NCI-H1092 treated with DMSO at 0.1 percent for 48 hours (cell line): Measurements from ENCODE around the gene SLC2A6.

ENCODE experiments used
- DNase-seq: peaks from one replicate; lab custom pipeline; 2025; lab: John Stamatoyannopoulos, UW

SLC2A6 gene

DNA sequence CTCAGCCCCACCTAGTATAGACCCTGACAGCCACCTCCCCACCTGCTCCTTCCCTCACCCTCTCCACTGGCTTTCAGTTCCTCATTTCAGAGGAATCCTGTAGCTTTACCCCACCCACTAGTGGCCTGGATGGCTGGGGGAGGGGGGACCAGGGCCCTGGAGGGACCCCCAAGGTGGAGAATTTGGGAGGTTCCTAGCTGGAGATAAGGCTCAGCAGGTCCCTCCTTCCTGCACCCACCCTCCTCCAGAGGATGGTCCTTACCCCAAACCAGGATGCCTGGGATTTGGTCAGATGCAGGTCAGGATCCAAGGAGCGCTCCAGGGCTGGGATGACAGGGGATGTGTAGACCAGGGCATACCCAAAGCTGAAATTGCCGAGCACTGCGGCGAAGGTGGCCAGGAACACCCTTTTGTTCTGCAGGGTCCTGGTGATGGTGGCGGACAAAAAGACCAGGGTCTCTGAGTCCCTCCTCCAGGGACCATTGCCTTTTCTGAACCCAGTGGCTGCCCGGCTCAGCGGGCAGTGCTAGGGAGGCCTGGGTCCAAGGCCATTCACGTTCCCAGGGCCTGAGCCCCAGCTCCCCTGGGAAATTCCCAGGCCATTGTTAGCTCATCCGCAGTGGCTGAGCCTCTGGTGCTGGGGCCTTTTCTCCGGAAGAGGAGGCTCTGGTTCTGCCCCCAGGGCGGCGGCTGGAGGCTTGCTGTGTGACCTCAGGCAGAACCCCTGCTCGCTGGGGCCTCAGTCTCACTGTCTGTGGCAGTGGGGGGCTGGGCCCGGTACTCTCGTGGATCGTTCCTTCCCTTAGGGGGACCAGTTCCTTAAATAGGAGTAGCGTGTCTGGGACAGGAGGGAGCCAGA, 678 bp downstream of the SLC2A6 start:
- no peak for DNase-seq

DNA sequence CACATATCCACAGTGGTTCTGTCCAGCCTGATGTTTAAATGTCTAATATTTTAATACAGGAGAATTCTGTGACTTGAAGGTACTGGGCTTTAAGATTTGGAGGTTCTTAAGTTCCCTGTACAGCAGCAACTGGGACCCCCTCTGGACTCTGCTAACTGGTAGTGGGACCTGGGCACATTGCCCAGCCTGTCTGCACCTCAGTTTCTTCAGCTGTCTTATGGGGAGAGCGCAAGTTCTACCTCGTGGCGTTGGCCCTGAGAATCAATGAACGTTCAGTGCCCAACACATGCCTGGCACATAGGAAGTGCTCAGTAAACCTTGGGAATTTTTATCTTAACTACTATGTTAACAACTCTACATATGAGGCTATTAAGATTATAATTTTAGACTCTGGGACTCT, 1.4 kb downstream of the SLC2A6 start:
- no peak for DNase-seq

DNA sequence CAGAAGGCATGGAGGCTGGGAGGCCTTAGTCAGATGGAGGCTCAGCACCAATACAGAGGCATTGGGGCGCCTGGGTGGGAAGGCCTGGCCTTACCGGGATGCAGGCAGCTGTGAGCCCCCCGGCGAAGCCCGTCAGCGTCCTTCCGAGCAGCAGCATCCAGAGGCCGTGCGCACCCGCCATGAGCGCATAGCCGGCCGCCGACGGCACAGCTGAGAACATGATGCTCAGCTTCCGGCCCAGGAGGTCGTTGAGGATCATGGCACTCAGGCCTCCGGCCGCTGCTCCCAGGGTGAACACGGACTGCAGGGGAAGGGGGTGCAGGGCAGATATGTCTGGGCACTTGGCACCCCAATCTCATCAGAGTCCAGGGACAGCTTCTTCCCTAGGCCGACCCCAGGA, 2.0 kb downstream of the SLC2A6 start:
- no peak for DNase-seq

DNA sequence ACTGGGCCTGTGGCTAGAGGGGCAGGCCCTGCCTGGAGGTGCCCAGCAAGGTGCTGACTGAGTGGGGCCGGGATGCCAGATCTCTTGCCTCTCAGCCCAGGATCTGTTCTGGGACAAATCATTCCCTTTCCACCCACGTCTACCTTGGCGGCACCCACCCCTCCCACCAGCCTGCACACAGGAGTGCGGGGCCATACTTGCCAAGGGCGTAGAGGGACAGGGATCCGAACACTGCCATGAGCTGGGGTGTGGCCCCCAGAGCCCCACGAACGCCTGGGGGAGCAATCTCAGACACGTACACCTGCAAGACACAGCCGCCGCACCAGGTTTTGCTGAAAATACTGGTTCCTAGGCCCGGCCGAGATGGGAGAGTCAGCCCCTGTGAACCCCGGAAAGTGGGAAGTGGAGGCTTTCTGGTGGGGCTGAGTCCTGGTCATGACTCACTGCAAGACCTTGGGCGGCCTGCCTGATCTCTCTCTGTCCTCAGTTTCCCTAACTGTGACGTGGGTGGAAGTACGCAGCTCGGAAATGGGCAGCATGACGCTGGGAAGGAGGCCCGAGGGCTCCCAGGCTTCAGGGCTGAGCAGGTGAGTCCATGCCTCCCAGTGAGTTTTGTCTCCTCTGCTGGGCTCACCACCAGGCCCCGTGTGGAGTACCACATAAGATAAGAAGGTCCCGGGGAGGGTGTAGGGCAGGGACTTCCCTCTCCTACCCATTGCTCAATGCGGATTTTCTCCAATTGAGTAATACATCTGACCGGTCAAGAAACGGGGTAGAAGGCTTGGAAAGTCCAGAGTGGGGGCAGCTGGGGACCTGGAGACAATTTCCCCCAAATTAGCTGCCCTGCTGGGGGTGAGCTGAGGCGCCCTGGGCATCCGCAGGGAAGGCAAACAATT, 2.6 kb downstream of the SLC2A6 start:
- no peak for DNase-seq

DNA sequence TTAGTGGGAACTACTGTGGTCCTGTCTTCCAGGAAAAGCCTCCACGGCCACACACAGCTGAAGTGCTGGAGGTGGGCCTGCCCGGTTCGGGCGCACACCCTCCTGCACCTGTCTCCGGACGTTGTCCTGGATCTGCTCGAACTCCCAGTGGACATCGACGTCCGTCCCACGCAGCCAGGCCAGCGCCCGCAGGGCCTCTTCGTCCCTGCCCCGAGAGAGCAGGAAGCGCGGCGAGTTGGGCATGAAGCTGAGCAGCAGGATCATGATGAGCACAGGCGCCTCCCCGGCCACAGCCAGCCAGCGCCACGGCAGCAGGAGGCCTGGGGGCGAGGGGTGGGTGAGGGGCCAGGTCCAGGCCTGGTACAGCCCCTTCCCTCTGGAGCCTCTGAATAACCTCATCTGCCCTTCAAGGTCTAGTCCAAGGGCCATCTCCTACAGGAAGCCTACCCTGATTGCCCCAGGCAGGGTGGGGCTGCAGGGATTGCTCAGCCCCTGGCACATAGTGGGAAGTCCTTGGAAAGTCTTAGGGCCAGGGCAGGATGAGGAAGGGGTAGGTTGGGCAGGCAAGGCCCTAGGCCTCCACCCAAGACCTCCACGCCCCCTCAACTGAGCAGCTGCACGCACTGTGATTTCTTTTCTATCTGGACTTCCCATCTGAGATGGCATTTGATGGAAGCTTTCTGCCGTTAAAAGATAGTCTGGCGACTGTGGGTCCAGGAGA, 3.4 kb downstream of the SLC2A6 start:
- no peak for DNase-seq

DNA sequence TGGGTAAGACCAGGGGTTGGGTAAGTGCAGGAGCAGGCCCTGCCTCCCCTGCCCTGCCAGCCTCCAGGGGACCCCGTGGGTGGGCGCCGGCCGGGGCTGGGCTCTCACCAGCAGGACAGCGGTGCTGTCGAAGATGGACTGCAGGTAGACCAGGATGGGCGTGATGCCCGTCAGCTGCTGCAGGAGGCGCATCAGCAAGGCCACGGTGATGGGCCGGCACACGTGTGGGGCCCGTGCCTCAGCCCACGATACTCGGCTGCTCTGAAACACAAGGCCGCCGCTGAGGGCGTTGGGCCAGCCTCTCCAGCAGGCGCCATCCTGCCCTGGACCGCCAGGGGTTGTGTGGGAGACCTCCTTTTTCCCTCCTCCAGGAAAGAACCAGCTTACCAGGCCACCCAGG, 4.0 kb downstream of the SLC2A6 start:
- DNase-seq: no peak

DNA sequence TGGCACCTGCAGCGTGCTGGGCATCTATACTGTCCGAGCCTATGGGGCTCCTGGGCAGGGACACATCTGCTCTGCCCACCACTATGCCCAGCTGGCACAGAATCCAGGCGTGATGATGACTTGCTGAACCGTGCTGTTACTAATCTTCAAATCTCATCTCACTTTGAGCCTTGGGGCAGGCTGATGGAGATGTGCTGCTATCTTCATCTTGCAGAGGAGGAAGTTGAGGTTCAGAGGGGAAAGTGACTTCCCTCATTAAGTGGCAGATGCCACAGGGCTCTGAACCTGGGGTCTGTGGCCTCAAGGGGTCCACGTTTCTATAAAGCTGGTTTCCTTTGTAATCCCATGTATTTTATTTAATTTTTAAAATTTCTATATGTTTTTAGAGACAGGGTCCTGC, 4.7 kb downstream of the SLC2A6 start:
- no peak for DNase-seq

DNA sequence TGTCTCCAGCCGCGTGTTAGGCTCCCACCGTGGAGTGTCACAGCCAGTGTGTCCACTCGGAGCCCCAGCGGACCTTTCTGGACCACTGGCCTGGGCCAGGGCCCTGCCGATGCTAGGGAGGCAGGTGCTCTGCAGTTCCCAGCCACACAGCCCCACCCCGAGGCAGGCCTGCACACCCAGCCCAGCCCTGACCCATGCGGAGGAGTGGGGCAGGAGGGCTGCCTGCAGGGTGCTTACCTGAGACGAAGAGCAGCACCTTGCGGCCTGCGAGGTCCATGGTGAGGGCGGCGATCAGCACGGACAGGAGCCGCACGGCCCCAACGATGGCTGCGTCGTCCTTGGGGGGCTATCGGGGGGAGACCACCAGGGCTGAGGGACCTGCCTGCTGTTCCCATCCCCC, 5.2 kb downstream of the SLC2A6 start:
- DNase-seq: no peak

DNA sequence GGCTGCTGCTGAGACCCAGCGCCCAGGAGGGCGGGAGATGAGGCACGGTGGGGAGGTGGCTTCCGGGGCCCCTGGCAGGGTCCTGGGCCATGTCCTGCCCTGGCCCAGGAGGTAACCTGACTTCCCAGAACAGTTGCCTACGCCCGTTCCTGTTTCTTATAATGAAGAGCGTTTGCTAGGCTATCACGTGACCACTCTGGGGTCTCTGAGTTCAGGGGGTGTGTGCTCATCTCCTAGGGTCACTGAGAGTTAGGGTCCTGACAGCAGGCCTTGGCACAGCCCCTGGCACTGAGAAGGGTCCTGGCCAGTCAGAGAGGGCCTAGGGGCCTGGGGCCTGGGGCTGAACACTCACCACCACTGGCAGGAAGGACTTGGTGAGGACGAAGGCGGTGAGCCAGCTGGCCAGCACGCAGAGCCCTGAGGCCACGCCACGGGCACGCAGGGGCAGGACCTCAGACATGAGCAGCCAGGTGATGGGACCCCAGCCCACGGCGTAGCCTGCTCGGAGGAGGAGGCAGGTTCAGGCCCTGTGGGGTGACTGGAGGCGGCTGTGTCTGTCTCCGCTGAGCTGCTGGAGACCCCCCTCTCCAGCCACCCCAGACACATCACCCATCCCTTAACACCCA, 6.0 kb downstream of the SLC2A6 start:
- DNase-seq: no peak

DNA sequence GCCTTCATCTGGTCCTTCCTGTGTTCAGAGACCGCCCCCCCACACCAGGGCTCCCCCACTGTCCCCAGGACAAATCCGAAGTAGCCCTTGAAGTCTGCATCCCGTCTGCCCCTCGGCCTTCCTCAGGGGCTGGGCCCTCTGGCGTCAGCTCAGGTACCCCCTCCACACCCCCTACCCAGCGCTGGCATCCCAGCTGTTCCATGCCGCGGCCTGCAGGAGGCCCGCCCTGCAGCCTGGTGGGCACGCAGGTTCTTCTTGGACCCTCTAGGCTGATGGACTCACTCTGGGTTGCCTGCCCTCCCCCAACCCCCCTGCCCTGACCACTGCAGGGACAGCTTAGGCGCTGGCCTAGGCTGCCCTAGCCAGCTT, 6.6 kb downstream of the SLC2A6 start:
- no peak for DNase-seq

DNA sequence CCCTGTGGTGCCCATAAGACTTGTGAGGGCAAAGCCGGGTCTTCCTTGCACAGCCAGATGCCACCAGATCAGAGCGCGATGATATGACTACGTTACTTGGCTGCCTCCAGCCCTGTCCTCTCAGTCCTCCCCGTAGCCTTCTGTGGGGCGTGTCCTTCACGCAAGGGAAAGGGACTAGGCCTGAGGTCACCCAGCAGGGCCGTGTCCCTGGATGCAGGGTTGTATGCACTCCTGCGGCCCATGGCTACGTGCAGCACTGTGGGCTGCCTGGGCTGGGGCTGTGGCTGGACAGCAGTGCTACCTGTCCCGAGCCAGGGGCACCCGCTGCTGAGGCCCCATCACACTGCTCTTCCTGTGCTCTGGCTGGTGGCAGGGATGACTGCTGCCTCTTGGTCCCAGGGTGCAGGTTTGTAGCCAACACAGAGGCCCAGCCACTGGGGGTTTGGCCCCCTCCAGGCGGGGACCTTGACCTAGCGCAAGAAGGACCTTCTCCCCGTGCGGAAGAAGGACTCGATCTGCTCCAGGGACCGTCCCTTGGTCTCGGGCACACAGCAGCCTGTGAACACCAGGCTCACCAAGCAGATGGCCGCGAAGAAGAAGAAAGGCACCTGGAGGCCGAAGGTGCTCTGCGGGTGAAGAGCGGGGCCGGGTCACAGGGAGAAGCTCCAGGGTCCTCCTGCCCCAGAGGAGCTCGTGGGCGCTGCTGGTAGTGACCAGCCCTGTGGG, 7.2 kb downstream of the SLC2A6 start:
- no peak for DNase-seq

DNA sequence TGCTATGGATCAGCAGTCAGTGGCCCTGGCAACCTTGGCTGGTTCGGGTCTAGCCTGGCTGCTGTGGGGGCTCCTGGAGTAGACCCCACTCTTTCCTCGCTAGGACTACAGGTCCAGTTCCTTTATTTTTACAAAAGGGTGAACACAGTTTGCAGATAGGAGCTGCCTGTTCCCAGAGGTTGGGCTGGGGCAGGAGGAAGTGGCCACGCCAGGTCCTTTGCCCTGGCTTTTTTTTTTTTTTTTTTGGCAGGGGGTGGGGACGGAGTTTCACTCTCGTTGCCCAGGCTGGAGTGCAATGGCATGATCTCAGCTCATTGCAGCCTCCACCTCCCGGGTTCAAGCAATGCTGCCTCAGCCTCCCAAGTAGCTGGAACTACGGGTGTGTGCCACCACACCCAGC, 7.9 kb downstream of the SLC2A6 start:
- DNase-seq: no peak

DNA sequence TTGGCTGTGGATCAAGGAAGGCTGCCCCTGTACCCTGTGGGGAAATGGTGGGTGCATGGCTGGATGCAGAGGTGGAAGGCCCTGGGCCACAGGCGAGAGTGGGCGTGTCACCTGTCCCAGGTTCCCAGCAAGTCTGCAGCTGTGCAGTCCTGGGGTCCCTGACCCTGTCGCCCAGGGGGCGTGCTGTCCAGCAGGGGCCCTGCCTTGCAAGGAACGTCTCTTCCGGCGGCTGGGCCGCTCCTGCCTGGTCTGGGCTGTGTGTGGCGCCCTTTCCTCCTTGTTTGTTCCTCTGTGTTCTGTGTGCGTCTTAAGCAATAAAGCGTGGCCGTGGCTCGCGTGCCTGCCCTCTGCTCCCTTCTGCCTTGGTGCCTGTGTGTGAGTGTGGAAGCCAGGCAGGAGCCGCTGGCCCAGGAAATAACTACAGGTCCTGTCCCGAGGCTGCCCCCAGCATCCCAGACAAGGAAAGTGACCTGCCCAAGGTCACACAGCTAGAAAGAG, 8.4 kb downstream of the SLC2A6 start:
- DNase-seq: no peak

DNA sequence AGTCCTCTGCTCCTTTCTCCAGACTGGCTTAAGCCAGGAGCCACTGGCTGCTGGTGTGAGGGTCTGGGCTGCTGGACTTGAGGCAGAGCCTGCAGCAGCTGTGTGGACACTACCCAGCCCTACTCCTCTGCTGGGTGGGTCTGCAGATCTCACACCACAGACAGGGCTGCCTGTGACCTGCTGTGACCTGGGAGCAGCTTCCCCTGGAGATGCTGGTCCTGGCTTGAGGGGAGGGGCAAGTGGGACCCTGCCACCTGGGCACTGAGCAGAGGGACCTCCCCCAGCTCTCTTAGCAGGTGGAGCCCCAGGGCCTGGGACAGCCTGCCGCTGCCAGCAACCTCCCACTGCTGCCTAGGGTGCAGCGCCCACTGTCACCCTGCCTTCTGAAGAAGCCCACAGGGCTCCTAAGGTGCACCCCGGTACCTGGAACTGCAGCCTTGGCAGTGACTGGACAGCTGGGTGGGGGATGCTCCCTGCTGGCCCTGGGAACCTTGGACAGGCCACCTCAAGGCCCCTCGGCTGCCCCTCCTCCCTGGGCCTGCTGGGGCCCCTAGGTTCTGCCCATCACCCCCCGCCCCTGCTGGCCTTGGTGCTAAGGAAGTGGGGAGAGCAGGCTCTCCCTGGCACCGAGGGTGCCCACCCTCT, 10.0 kb downstream of the SLC2A6 start:
- no peak for DNase-seq

DNA sequence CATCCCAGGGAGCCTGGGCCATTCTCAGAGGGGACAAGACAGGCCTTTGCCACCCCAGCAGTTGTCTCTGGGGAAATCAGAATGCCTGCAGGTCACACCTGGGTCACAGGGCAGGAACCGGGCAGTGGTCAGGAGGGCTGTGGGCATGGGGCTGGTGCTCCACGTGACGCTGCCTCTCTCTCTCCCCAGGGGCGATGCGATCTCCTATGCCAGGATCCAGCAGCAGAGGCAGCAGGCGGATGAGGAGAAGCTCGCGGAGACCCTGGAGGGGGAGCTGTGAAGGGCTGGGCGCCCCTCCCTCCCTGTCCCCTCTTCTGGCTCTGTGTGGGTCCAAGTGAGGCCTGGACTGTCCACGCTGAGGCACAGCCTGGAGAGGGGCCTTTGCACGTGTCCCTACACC, 10.5 kb downstream of the SLC2A6 start:
- DNase-seq: no peak

DNA sequence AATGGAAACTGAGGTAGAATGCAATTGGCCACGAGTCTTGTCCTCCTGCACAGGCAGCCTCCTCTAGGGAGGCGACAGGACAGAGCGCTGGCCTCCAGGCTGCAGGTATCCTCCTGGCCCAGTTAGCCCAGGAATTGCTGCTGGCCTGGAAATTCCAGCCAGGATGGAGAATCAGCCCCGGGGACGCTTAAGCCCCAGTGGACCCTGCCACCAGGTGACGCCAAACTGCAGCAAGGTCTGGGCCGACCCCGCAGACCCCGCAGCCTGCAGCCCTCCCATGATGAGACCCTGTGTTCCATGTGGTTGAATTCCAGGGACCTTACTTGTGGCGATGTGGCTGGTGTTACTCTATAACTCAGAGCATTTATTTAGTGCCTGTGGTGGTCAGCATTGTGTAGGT, 11.8 kb downstream of the SLC2A6 start:
- DNase-seq: no peak

DNA sequence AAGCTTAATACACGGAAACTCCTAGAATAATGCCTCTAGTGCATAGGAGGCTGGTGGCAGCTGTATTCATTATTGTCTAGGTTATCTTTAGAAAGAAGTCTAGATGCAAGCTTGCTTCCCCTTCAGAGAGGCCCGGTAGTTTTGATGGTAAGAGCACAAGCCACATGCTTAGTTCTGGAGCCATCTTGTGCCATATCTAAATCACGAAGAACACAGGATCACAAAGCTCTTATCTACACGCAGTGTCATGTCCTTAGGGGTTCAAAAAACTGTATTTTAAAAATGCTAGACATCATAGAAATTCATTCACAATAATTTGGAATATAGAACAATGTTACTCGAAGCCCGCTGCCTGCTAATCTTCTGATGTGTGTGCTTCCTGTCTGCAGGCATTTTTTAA, 12.9 kb downstream of the SLC2A6 start:
- DNase-seq: no peak

DNA sequence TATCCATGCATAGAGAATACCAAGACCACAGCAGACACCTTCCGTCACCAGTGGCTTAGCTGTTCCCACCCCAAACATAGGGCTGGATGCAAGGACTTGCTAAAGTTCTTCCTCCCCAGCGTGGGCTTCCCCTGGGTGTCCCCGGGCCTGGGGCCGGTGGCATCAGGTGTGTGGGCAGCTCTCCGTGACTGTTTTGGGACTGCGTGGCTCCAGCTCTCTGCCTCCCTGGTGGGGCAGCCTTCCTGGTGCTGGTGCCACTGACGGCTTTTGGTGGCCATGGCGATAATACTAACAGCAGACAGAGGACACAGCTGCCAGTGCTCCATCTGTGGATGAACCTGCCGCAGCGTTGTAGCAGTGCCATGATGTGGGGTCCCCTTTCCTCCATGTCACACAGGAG, 14.3 kb downstream of the SLC2A6 start:
- DNase-seq: no peak

DNA sequence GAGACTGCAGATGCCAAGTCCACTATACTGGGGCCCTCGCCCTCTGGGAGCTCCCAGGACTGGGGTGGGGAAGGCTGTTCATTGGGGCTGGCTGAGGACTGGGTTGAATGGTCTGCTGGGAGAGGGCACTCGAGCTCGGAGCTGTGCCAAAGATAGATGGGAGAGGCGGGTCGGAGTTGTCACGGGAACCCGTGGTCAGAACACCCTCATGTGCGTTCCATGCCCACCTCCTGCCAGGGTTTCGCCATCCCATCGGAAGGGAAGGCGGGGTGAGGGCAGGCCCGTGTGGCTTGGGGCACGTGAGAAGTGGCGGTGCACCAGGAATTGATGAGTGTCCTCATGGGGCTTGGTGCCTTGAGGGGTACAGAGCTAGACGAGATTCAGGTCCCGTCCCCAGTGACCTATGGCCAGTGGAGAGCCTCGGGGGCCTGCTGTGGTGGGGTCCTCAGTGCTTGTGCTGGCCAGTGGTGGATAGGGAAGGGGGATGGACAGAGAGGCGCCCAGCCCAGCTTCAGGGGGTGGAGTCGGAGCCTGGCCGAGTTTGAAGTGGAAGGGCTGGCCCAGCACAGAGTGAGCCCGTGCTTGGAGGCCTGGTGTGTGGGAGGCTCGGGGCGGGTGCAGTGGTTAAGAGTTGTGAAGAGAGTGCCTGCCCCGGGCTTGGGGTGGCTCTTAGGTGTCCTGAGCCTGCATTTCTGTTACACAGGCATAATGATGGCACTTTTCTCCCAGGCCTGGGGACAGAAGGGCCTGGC, 14.9 kb downstream of the SLC2A6 start:
- DNase-seq: no peak

DNA sequence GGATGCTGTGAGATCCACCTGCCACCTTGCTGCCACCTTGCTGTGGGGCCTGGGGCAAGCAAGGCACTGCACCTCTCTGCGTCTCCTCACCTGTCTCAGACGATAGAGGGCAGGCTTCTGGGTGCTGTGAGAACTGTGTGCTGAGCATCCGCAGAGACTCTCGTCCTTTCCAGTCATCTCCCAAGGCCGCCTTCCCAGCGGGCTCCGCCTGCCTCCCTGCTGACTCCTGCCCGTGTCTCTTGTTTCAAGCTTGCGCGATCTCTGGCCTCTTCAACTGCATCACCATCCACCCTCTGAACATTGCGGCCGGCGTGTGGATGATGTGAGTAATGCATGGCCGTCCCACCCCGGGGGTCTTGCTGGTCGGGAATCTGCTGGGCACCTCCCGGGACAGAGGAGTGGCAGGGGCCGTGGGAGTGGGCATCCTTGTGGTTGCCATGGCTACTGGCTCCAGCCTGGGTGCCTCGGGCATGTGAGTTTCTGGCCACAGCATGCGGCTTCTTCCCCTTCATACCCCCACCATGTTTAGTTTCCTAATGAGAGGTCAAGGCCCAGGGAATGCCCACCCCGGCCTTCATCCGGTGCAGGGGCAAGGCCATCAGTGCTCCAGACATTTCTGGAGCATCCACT, 15.6 kb downstream of the SLC2A6 start:
- no peak for DNase-seq
